Effector memory CD4-positive, alpha-beta T cell (primary cell): ENCODE data around the gene CAMTA1.

Experiments used
- DNase-seq, 3 donors: peaks; one replicate each; pipeline ENCODE4 v3.0.0-alpha.2; 2020
- H3K27ac ChIP-seq: 2 replicates; pipeline ENCODE4 v1.7.0; 2013; ENCODE audit warnings: mild to moderate bottlenecking, low read length, moderate library complexity; ENCODE audit not compliant: insufficient read depth, poor library complexity, severe bottlenecking
- H3K27me3 ChIP-seq: replicated peaks from 2 replicates; pipeline ENCODE4 v1.7.0; 2013; ENCODE audit warnings: mild to moderate bottlenecking, low read length; ENCODE audit not compliant: insufficient read depth, control insufficient read depth, poor library complexity, severe bottlenecking
- H3K36me3 ChIP-seq: 2 replicates; pipeline ENCODE4 v1.7.0; 2013; ENCODE audit warnings: mild to moderate bottlenecking, low read length, moderate library complexity; ENCODE audit not compliant: control insufficient read depth, insufficient read depth
- H3K4me1 ChIP-seq: 2 replicates; pipeline ENCODE4 v1.7.0; 2013; ENCODE audit warnings: low read length, mild to moderate bottlenecking; ENCODE audit not compliant: control insufficient read depth, insufficient read depth, poor library complexity, severe bottlenecking
- H3K4me3 ChIP-seq: 2 replicates; pipeline ENCODE4 v1.7.0; 2013; ENCODE audit warnings: low read length, low read depth, mild to moderate bottlenecking; ENCODE audit not compliant: insufficient read depth, poor library complexity, severe bottlenecking
- H3K9me3 ChIP-seq: 2 replicates; pipeline ENCODE4 v1.7.0; 2013; ENCODE audit warnings: mild to moderate bottlenecking, low read length, moderate library complexity; ENCODE audit not compliant: control insufficient read depth

Gene CAMTA1

GRCh38 chr1:7389906-7390603 is 604.8 kb downstream of the CAMTA1 start:
- Histone ChIP-seq H3K27me3 (no peaks in the 10 kb centered on the region), H3K36me3 (no peaks in the 10 kb centered on the region), H3K4me1 (no peaks in the 10 kb centered on the region), H3K4me3 (no peak overlapping the region), H3K9me3 (peaks cover under 1% of the 10 kb centered on the region), H3K27ac (no peak overlapping the region)
- DNase-seq = no peak

DNA sequence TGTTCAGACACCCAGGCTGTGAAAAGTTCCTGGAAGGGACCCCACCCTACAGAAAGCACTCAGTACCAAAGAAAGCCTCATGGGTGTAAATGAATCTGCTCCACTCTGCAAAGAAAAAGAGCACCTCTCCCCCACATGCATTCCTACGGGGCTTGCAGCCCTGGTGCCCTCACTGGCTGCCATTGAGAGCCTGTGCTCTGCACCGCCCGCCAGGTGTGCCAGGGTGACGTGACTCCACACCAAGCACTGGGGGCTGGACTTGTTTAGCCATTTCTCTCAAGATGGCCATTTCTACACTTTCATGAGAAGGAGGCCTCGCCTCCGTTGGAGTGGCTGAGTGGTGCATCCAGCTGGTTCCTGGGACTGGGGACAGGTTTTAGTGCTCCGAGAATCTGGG is 605.3 kb downstream of the CAMTA1 start:
- no peaks in the 10 kb centered on the region for H3K4me1 ChIP-seq
- H3K9me3 ChIP-seq = peaks cover 3% of the 10 kb centered on the region
- H3K27me3 ChIP-seq = no peaks in the 10 kb centered on the region
- H3K36me3 ChIP-seq = no peaks in the 10 kb centered on the region
- no peak overlapping the region for H3K4me3 ChIP-seq
- H3K27ac ChIP-seq = no peak overlapping the region
- DNase-seq = no peak

- DNase-seq = no peak
- H3K27me3 ChIP-seq = no peaks in the 10 kb centered on the region
- no peak overlapping the region for H3K27ac ChIP-seq
- H3K4me3 ChIP-seq = no peak overlapping the region
- peaks cover 3% of the 10 kb centered on the region for H3K9me3 ChIP-seq
- H3K4me1 ChIP-seq = no peaks in the 10 kb centered on the region
- no peaks in the 10 kb centered on the region for H3K36me3 ChIP-seq
These were observed 607.9 kb downstream of the CAMTA1 start for GRCh38 chr1:7393136-7393535.

DNA sequence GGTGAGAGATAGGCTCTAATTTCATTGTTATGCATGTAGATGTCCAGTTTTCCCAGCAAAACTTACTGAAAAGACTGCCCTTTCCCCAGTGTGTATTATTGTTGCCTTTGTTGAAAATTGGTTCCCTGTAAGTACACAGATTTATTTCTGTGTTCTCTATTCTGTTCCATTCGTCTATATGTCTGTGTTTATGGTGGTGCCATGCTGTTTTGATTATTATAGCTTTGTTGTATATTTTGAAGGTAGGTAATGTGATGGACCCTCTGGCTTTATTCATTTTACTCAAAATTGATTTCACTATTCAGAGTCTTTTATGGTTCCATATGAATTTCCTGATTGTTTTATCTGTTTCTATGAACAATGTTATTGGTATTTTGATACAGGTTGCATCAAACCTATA is 610.0 kb downstream of the CAMTA1 start:
- Histone ChIP-seq H3K9me3 (peaks cover 3% of the 10 kb centered on the region), H3K27me3 (no peaks in the 10 kb centered on the region), H3K36me3 (no peaks in the 10 kb centered on the region), H3K27ac (no peak overlapping the region), H3K4me3 (no peak overlapping the region), H3K4me1 (no peaks in the 10 kb centered on the region)
- no peak for DNase-seq

GRCh38 chr1:7398982-7399381 is 613.7 kb downstream of the CAMTA1 start:
- H3K4me1 ChIP-seq = no peaks in the 10 kb centered on the region
- H3K27ac ChIP-seq = no peak overlapping the region
- no peaks in the 10 kb centered on the region for H3K27me3 ChIP-seq
- DNase-seq = no peak
- peaks cover 3% of the 10 kb centered on the region for H3K9me3 ChIP-seq
- H3K36me3 ChIP-seq = no peaks in the 10 kb centered on the region
- no peak overlapping the region for H3K4me3 ChIP-seq

- Histone ChIP-seq H3K27me3 (no peaks in the 10 kb centered on the region), H3K27ac (no peak overlapping the region), H3K9me3 (peaks cover 3% of the 10 kb centered on the region), H3K4me1 (no peaks in the 10 kb centered on the region), H3K4me3 (no peak overlapping the region), H3K36me3 (no peaks in the 10 kb centered on the region)
- DNase-seq = no peak
These were observed 614.4 kb downstream of the CAMTA1 start for GRCh38 chr1:7399514-7400125.

DNA sequence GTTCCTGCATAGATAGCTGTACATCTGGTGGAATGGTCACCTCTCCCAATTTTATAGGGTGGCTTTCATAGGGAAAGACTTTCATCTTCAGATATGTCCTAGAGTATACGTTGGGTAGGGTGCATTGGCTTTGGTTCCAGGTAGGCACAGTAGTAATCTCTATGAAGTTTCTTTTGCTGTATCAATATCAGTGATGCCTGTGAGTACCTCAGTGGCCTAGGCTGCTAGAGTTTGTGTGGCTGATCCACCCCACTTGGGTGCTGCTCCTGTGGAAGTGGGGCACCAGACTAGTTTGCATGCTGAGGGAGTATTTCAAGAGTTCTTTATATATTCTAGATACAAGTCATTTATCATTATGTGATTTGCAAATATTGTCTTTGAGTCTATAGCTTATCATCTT is 615.3 kb downstream of the CAMTA1 start:
- H3K4me3 ChIP-seq = no peak overlapping the region
- no peaks in the 10 kb centered on the region for H3K4me1 ChIP-seq
- no peaks in the 10 kb centered on the region for H3K27me3 ChIP-seq
- DNase-seq = no peak
- H3K36me3 ChIP-seq = no peaks in the 10 kb centered on the region
- H3K27ac ChIP-seq = no peak overlapping the region
- no peaks in the 10 kb centered on the region for H3K9me3 ChIP-seq

- Histone ChIP-seq H3K4me1 (no peaks in the 10 kb centered on the region), H3K36me3 (no peaks in the 10 kb centered on the region), H3K27ac (no peak overlapping the region), H3K4me3 (no peak overlapping the region), H3K9me3 (no peaks in the 10 kb centered on the region), H3K27me3 (no peaks in the 10 kb centered on the region)
- DNase-seq = no peak
These were observed 616.7 kb downstream of the CAMTA1 start for GRCh38 chr1:7401814-7402547.

GRCh38 chr1:7402548-7402850 is 617.2 kb downstream of the CAMTA1 start:
- Histone ChIP-seq H3K4me3 (no peak overlapping the region), H3K9me3 (no peaks in the 10 kb centered on the region), H3K36me3 (no peaks in the 10 kb centered on the region), H3K4me1 (no peaks in the 10 kb centered on the region), H3K27me3 (no peaks in the 10 kb centered on the region), H3K27ac (no peak overlapping the region)
- no peak for DNase-seq

DNA sequence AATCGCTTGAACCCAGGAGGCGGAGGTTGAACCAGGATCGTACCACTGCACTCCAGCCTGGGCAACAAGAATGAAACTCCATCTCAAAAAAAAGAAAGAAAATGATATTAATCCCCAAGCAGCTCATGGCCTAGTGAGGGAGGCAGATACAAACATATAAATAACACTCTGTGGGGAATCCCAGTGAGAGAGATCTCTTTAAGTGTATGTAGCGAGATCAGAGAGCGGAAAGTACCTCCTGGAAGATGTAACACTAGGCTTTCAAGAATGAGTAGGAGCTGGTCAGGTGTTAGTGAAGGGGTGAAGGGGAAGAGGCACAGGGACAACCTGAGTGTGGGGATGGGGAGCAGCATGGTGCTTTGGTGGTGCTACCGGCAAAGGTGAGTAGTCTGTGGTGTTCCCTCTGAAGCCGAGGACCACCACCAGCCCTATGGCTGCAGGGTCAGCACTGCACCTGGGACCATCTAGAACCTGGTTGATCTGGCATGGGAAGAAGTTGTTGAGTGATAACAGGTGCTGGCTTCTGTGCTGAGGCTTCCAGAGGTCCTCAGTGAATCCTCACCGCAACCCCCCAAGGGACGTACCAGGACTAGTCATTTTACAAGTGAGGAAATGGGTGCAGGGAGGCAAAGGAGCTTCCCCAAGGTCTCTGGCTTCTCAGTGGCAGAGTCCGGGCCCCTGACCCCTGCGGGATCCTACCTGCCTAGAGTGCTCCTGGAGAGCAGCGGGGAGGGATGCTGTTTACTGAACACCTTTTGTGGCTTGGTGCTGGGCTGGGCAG is 618.2 kb downstream of the CAMTA1 start:
- H3K9me3 ChIP-seq = no peaks in the 10 kb centered on the region
- no peak for DNase-seq

More for the DNA sequence above, 618.2 kb downstream of the CAMTA1 start:
- no peaks in the 10 kb centered on the region for H3K27me3 ChIP-seq
- no peak overlapping the region for H3K4me3 ChIP-seq
- H3K36me3 ChIP-seq = no peaks in the 10 kb centered on the region
- H3K4me1 ChIP-seq = no peaks in the 10 kb centered on the region
- no peak overlapping the region for H3K27ac ChIP-seq
